HG02943 (cell line): ENCODE data around the gene SMYD3.

Experiments used
- ATAC-seq: cut with Tn5 transposase; IDR thresholded peaks from one replicate; pipeline ENCODE4 v1.9.1; 2021; ENCODE audit warnings: mild to moderate bottlenecking, low read depth, moderate library complexity; ENCODE audit not compliant: unreplicated experiment

The SMYD3 gene

GRCh38 chr1:246221485-246222255 lies 285.4 kb downstream of the SMYD3 start:
- ATAC-seq, result no peak

DNA sequence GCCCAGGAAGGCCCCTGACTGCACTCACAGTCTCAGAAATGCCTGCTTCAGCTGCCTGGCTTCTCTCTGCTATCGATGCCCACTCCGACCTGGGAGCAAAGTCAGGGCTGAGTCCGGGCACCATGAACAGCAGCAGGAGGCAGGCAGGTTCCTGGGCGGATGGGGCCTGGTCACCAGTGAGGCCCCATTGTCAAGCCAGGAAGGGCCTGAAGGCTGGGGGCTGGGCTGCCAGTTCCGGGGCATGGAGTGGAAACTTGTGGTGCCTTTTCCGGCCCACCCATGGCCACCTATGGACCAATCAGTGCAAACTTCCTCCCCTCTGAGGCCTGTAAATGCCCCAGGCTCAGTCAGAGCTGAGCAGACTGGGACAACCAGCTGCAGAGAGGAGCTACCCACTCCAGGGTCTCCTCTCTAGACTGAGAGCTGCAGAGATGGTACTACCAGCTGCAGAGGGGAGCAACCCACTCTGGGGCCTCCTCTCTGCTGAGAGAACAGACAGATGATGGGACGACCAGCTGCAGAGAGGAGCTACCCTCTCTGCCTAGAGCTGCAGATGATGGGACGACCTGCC lies 286.5 kb downstream of the SMYD3 start:
- no peak for ATAC-seq

DNA sequence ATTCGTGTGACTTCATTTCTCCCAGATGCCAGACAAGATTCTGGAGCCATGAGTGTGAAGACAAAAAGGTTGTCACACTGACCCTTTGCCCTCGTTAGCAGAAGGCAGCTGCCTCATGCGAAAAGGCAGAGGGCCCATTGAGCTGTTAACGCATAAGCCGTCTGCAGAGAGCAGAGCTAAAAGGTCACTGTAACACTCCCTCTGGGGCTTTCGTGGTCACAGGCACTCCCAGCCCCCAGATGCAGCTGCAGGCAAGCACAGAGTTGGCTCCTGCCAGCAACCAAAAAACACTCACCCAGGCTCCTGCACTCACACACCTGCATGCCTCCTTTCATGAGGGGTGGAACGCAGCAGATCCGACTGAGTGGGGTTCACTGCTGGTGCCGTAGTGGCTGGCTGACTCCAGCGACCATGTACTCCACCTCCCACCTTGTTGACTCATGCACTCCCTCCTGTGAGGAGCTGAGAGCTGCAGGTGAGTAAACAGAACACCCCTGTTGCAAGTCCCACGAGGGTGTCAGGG lies 287.5 kb downstream of the SMYD3 start:
- ATAC-seq, result no peak

DNA sequence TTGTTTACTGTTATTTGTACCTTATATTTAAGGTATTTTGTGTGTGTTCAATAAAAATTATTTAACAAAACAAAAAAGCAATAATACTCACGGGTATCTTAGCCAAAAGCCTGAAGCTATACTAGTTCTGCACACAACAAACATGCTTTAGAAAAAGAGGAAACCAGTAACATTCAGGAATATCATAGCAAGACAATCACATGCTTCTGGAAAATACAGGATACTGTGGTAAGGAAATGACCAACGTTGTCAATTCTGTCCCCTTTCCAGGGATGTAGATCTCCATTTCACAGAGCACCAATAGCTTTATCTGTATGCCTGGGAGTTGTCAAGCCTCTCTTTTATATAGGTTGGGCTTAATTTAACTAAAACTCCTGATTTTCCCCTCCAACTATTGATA lies 288.4 kb downstream of the SMYD3 start:
- no peak for ATAC-seq

DNA sequence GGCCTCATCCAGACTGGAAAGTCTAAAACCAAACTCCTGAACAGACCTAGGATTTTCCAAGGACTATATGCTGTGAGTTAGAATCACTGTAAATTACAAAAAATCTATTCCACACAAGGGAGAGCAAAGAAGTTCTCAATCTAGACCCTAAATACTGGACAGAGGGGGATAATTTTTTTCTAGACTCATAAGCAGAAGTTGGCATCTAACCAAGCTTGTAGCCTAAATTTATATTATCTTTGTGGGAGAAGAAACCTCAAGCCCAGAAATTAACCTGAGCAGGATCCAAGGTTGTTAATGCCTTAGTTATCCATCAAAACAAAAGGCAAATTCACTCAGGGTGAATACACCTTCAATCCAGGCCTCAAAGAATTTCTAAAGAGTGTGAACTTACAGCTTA lies 290.2 kb downstream of the SMYD3 start:
- no peak for ATAC-seq

DNA sequence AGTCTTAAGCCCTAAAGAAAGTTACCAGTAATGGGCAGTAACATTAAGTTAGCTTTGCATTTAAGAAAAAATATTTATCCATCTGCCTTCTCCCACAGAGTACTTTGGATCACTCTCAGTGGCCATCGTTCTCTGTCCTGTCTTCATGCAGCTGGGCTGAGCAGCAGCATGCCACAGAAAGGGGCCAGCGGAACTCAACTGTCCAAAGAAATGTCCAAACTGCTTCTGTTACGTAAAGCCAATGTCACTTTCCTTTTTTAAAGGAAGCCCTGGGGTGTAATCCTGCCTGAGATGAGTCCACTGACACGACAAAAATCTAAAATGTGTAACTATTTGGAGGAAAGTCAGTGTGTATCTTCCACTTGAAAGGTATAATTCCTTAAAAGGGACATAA lies 291.6 kb downstream of the SMYD3 start:
- no peak for ATAC-seq

DNA sequence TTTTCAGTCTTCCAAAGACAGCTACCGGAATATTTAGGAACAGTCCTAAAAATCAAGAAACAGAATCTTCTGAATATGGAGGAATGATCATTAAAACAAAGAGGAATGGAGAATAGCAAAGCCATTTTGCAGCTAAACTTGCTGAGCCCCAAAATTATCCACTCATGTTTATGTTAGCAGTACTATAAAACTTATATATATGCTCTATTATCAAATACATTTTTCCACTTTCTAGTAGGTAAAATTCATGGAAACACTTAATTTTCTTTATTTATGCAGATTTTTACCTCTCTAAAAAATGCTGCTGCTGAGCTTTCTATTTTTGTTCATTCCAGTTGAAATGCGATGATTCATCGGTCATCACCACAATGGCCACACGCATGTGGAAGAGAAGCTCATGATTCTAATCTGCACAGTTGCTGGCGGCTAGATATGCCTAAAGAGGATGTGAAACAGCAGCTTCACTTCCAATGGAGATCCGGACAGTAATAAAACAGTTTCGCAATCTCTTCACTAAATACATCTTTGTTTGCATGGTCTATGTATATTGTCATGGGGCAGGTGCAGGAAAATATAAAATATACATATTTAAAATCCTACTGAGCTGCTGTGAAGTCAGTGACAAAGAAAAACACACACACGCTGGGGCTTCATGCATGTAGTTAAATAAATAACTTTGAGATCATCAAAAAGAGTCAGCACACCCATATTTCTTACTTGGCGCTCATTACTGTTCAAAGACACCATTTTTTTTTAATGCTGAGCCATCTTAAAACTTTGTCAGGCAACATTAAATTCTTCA lies 292.2 kb downstream of the SMYD3 start:
- peak; percentile 95 for ATAC-seq

GRCh38 chr1:246213947-246214346 lies 293.1 kb downstream of the SMYD3 start:
- ATAC-seq, result no peak

GRCh38 chr1:246213502-246213901 lies 293.6 kb downstream of the SMYD3 start:
- ATAC-seq, result no peak

- ATAC-seq, result no peak
These were observed 294.0 kb downstream of the SMYD3 start for GRCh38 chr1:246213036-246213435.

- no peak for ATAC-seq
These were observed 295.1 kb downstream of the SMYD3 start for GRCh38 chr1:246212013-246212412.

DNA sequence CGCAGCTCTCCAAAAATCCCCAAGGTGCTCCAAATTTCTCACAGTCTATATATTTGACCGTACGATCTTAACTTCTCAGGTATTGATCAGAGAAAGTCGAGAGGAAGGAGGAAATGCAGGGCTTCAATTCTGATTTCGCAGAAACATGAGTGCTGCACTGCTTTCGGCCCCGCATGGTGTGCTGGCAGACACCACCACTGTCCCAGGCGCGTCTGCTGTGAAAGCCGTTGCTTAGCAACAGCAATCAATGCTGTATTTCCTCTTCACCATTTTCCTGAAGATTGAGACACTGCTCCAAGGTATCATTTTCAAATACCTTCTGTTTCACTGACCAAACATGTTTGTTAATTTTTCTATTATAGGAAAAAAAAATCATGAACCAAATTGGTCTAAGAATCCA lies 296.3 kb downstream of the SMYD3 start:
- ATAC-seq, result no peak

GRCh38 chr1:246208105-246208504 lies 299.0 kb downstream of the SMYD3 start:
- ATAC-seq, result no peak

GRCh38 chr1:246203180-246203579 lies 303.9 kb downstream of the SMYD3 start:
- no peak for ATAC-seq

- ATAC-seq, result no peak
These were observed 306.3 kb downstream of the SMYD3 start for GRCh38 chr1:246200738-246201137.

- no peak for ATAC-seq
These were observed 306.9 kb downstream of the SMYD3 start for GRCh38 chr1:246200225-246200624.

DNA sequence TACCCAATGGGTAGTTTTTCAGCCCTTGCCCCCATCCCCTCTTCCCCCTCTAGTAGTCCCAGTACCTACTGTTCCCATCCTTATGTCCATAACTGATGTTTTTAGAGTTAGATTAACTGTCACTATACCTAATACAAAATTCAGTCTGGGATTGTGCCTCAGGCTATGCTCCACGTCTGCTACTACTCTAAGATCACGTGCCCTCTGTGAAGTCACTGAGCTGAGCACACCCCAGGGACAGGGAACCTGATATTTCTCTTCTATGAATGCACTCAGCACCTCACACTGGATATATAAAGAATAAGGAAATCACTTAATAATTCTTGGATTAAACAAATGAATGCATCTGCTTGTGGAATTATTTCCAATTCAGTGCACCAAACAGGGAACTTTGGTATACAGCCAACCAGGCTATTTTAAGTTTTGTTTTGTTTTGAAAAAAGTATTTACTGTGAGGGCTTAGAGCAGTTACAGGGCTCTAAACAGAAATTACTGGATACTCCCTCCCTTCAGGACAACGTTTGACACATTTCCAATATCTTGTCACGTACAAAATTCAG lies 307.9 kb downstream of the SMYD3 start:
- no peak for ATAC-seq

GRCh38 chr1:246198115-246198816 lies 308.8 kb downstream of the SMYD3 start:
- no peak for ATAC-seq

DNA sequence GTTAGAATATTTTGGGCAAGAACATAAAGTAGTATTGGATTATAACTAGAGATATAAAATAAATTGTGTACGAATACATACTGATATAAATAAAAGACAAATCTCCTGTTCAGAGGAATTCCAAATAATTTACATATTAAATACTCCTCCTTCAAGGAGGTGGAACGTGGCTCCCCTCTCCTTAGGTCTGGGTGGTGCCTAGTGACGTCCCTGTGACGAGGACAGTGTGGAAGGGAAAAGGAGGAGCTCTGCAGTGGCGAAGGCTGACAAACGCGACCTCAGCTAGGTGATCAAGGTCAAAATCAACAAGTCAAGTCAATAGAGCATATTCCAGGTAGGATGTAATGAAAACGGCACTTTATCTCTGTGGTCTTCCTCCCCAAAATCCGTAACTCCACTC lies 310.0 kb downstream of the SMYD3 start:
- ATAC-seq, result no peak

DNA sequence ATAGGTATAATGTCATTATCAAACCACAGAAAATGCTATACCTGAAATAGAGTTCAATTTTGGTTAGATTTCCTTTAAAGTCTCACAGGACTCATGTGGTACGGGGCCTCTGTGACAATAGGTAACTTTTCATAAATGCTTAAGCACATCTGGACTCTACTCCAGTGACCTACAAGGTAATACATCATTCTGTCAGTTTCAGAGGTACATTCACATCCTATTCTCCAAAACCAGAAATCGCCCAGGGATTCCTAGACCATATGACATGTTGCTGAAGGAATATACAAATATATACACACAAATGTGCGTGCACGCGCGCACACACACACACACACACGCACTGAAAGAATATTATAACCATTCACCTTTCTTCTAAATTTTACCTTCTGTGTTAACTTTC lies 311.8 kb downstream of the SMYD3 start:
- no peak for ATAC-seq
